Activated CD4-positive, alpha-beta memory T cell treated with anti-CD3 and anti-CD28 coated beads for 36 hours (primary cell): Measurements from ENCODE around the gene HNRNPH1. TPM values are rescaled to one million over a fixed set of nuclear protein-coding genes. Genes with fewer than 3 reads are reported as not detected.

ENCODE experiments used
- CTCF ChIA-PET: fragments of 350-600 bp; sonication (Branson Sonifier 250); formaldehyde crosslinking; loops from one replicate; lab custom pipeline; 2021; ENCODE audit warnings: antibody characterized with exemption, inconsistent platforms; lab: Charles Lee
- POLR2A ChIA-PET: fragments of 350-600 bp; sonication (Branson Sonifier 250); formaldehyde crosslinking; loops from one replicate; lab custom pipeline; 2021; ENCODE audit warnings: antibody characterized with exemption; lab: Charles Lee
- DNase-seq: peaks from one replicate; pipeline ENCODE4 v3.0.0-alpha.2; 2020
- H3K27ac Mint-ChIP-seq: one replicate; pipeline ENCODE4 v1.8.0; 2021; ENCODE audit warnings: mixed read lengths
- H3K27me3 Mint-ChIP-seq: one replicate; pipeline ENCODE4 v1.8.0; 2021; ENCODE audit warnings: mixed read lengths
- H3K36me3 Mint-ChIP-seq: one replicate; pipeline ENCODE4 v1.8.0; 2021; ENCODE audit warnings: mixed read lengths
- H3K4me1 Mint-ChIP-seq: one replicate; pipeline ENCODE4 v1.8.0; 2021; ENCODE audit warnings: low read depth, mixed read lengths
- H3K4me3 Mint-ChIP-seq: one replicate; pipeline ENCODE4 v1.8.0; 2021; ENCODE audit warnings: mild to moderate bottlenecking, mixed read lengths
- H3K9me3 Mint-ChIP-seq: one replicate; pipeline ENCODE4 v1.8.0; 2021; ENCODE audit warnings: mixed read lengths
- intact Hi-C: fragments of 100-400 bp; cut with micrococcal nuclease; formaldehyde crosslinking; loops from one replicate; pipeline ENCODE4 v1.15.1; 2023
- total RNA-seq, 2 experiments: library from RNA; stranded (reverse); gene quantifications; one replicate each; pipeline ENCODE4 v1.2.3, GENCODE V29; 2021

The HNRNPH1 gene
- total RNA-seq, 2 experiments from 2014 or later: 604 to 611 TPM

- Mint-ChIP-seq H3K27me3 (no peaks in the 10 kb centered on the region), H3K36me3 (peaks cover 77% of the 10 kb centered on the region), H3K9me3 (no peaks in the 10 kb centered on the region), H3K27ac (no peak overlapping the region), H3K4me3 (peak overlapping the region; percentile 98), H3K4me1 (peaks cover 57% of the 10 kb centered on the region)
- ChIA-PET CTCF (no interaction called here), POLR2A (interaction anchor here (1.9 to 7.6 kb wide), 2 partner anchors 8 to 112 kb away, joined by 5 to 105 read pairs; partner anchors contain the start of gene MAML1)
- intact Hi-C loops: loop anchor here (5.0 to 10.0 kb wide), 4 partner anchors 183 to 673 kb away; partner anchors contain the start of gene MAPK9
- no peak for DNase-seq
Observed at GRCh38 chr5:179619776-179620175, 3.7 kb downstream of the HNRNPH1 start.

GRCh38 chr5:179618923-179619554 lies 4.4 kb downstream of the HNRNPH1 start:
- ChIA-PET POLR2A (interaction anchor here (1.9 to 7.6 kb wide), 2 partner anchors 7 to 113 kb away, joined by 5 to 105 read pairs; partner anchors contain the start of gene MAML1), CTCF (no interaction called here)
- peaks cover 84% of the 10 kb centered on the region for H3K36me3 Mint-ChIP-seq
- peak overlapping the region; percentile 76 for H3K4me3 Mint-ChIP-seq
- H3K27me3 Mint-ChIP-seq: no peaks in the 10 kb centered on the region
- intact Hi-C loops: loop anchor here (1.0 kb wide), 1 partner anchor 56 kb away; no protein-coding TSS in a partner anchor
- no peak for DNase-seq
- H3K27ac Mint-ChIP-seq: peak overlapping the region; percentile 70
- H3K9me3 Mint-ChIP-seq: no peaks in the 10 kb centered on the region
- H3K4me1 Mint-ChIP-seq: peaks cover 51% of the 10 kb centered on the region

GRCh38 chr5:179617930-179618329 lies 5.5 kb downstream of the HNRNPH1 start:
- Mint-ChIP-seq H3K27ac (peak overlapping the region; percentile 55), H3K9me3 (no peaks in the 10 kb centered on the region), H3K4me1 (peaks cover 59% of the 10 kb centered on the region), H3K36me3 (peaks cover 86% of the 10 kb centered on the region), H3K27me3 (no peaks in the 10 kb centered on the region), H3K4me3 (no peak overlapping the region)
- CTCF ChIA-PET: no interaction called here
- POLR2A ChIA-PET: interaction anchor here (1.9 to 7.6 kb wide), 2 partner anchors 6 to 114 kb away, joined by 5 to 105 read pairs; partner anchors contain the start of gene MAML1
- no peak for DNase-seq
- intact Hi-C loops: loop anchor here (1.0 kb wide), 1 partner anchor 55 kb away; no protein-coding TSS in a partner anchor

- peaks cover 55% of the 10 kb centered on the region for H3K4me1 Mint-ChIP-seq
- POLR2A ChIA-PET: interaction anchor here (0.8 to 9.4 kb wide), 2 partner anchors 6 to 20 kb away, joined by 3 to 105 read pairs; partner anchors contain the start of gene HNRNPH1
- no peak overlapping the region for H3K4me3 Mint-ChIP-seq
- intact Hi-C loops: no loop called here
- CTCF ChIA-PET: no interaction called here
- H3K27ac Mint-ChIP-seq: peak overlapping the region; percentile 59
- H3K36me3 Mint-ChIP-seq: peaks cover 79% of the 10 kb centered on the region
- no peaks in the 10 kb centered on the region for H3K27me3 Mint-ChIP-seq
- no peaks in the 10 kb centered on the region for H3K9me3 Mint-ChIP-seq
- no peak for DNase-seq
Observed at GRCh38 chr5:179616002-179616594, 7.4 kb downstream of the HNRNPH1 start.

GRCh38 chr5:179615203-179615602 lies 8.3 kb downstream of the HNRNPH1 start:
- no peaks in the 10 kb centered on the region for H3K27me3 Mint-ChIP-seq
- peaks cover 54% of the 10 kb centered on the region for H3K4me1 Mint-ChIP-seq
- no peak overlapping the region for H3K4me3 Mint-ChIP-seq
- ChIA-PET POLR2A (interaction anchor here (1.3 to 9.4 kb wide), 3 partner anchors 7 to 15 kb away, joined by 3 to 105 read pairs (median 4); partner anchors contain the start of gene HNRNPH1), CTCF (interaction anchor here (2.4 kb wide), 1 partner anchor 8 kb away, joined by 13 read pairs; the partner anchor contains the start of gene HNRNPH1)
- H3K36me3 Mint-ChIP-seq: peaks cover 77% of the 10 kb centered on the region
- no peaks in the 10 kb centered on the region for H3K9me3 Mint-ChIP-seq
- DNase-seq: no peak
- no peak overlapping the region for H3K27ac Mint-ChIP-seq
- intact Hi-C loops: no loop called here

GRCh38 chr5:179614745-179615144 lies 8.7 kb downstream of the HNRNPH1 start:
- CTCF ChIA-PET: interaction anchor here (2.4 kb wide), 1 partner anchor 8 kb away, joined by 13 read pairs; the partner anchor contains the start of gene HNRNPH1
- Mint-ChIP-seq H3K4me1 (peaks cover 56% of the 10 kb centered on the region), H3K27ac (no peak overlapping the region), H3K27me3 (no peaks in the 10 kb centered on the region), H3K36me3 (peaks cover 77% of the 10 kb centered on the region), H3K4me3 (no peak overlapping the region), H3K9me3 (no peaks in the 10 kb centered on the region)
- POLR2A ChIA-PET: interaction anchor here (0.7 to 9.4 kb wide), 4 partner anchors 7 to 21 kb away, joined by 3 to 105 read pairs (median 4); partner anchors contain the start of gene HNRNPH1
- no peak for DNase-seq
- intact Hi-C loops: no loop called here

- ChIA-PET POLR2A (interaction anchor here (1.1 to 9.4 kb wide), 3 partner anchors 8 to 62 kb away, joined by 4 to 105 read pairs (median 4); partner anchors contain the start of gene HNRNPH1), CTCF (interaction anchor here (2.4 kb wide), 1 partner anchor 9 kb away, joined by 13 read pairs; the partner anchor contains the start of gene HNRNPH1)
- no peaks in the 10 kb centered on the region for H3K9me3 Mint-ChIP-seq
- no peak for DNase-seq
- H3K36me3 Mint-ChIP-seq: peaks cover 76% of the 10 kb centered on the region
- peak overlapping the region; percentile 4 for H3K27ac Mint-ChIP-seq
- intact Hi-C loops: no loop called here
- no peak overlapping the region for H3K4me3 Mint-ChIP-seq
- no peaks in the 10 kb centered on the region for H3K27me3 Mint-ChIP-seq
- peaks cover 59% of the 10 kb centered on the region for H3K4me1 Mint-ChIP-seq
Observed at GRCh38 chr5:179613460-179614071, 9.9 kb downstream of the HNRNPH1 start.

GRCh38 chr5:179612577-179613459 lies 10.7 kb downstream of the HNRNPH1 start:
- POLR2A ChIA-PET: interaction anchor here (0.8 to 9.4 kb wide), 3 partner anchors 9 to 62 kb away, joined by 3 to 105 read pairs (median 4); partner anchors contain the start of gene HNRNPH1
- Mint-ChIP-seq H3K27me3 (no peaks in the 10 kb centered on the region), H3K4me3 (no peak overlapping the region), H3K27ac (peak overlapping the region; percentile 4), H3K4me1 (peaks cover 62% of the 10 kb centered on the region), H3K9me3 (no peaks in the 10 kb centered on the region), H3K36me3 (peaks cover 72% of the 10 kb centered on the region)
- no peak for DNase-seq
- CTCF ChIA-PET: interaction anchor here (2.4 kb wide), 1 partner anchor 10 kb away, joined by 13 read pairs; the partner anchor contains the start of gene HNRNPH1
- intact Hi-C loops: no loop called here

- peaks cover 44% of the 10 kb centered on the region for H3K4me1 Mint-ChIP-seq
- H3K36me3 Mint-ChIP-seq: peaks cover 56% of the 10 kb centered on the region
- no peaks in the 10 kb centered on the region for H3K9me3 Mint-ChIP-seq
- intact Hi-C loops: no loop called here
- no peak for DNase-seq
- H3K4me3 Mint-ChIP-seq: no peak overlapping the region
- H3K27ac Mint-ChIP-seq: peak overlapping the region; percentile 67
- POLR2A ChIA-PET: interaction anchor here (9.4 kb wide), 1 partner anchor 11 kb away, joined by 105 read pairs; the partner anchor contains the start of gene HNRNPH1
- CTCF ChIA-PET: interaction anchor here (1.1 kb wide), 1 partner anchor 12 kb away, joined by 4 read pairs; no protein-coding TSS in a partner anchor
- no peaks in the 10 kb centered on the region for H3K27me3 Mint-ChIP-seq
Observed at GRCh38 chr5:179610903-179611265, 12.6 kb downstream of the HNRNPH1 start.

GRCh38 chr5:179610109-179610902 lies 13.2 kb downstream of the HNRNPH1 start:
- ChIA-PET CTCF (no interaction called here), POLR2A (interaction anchor here (9.4 kb wide), 1 partner anchor 12 kb away, joined by 105 read pairs; the partner anchor contains the start of gene HNRNPH1)
- intact Hi-C loops: no loop called here
- H3K27me3 Mint-ChIP-seq: no peaks in the 10 kb centered on the region
- peaks cover 40% of the 10 kb centered on the region for H3K4me1 Mint-ChIP-seq
- no peak for DNase-seq
- peaks cover 53% of the 10 kb centered on the region for H3K36me3 Mint-ChIP-seq
- no peaks in the 10 kb centered on the region for H3K9me3 Mint-ChIP-seq
- H3K27ac Mint-ChIP-seq: peak overlapping the region; percentile 67
- no peak overlapping the region for H3K4me3 Mint-ChIP-seq
